Measurements from ENCODE around the gene PEX11G. TPM values are rescaled to one million over a fixed set of nuclear protein-coding genes. Genes with fewer than 3 reads are reported as not detected.

The PEX11G gene
- total and polyA plus RNA-seq, 2 of the 8 experiments (the other 6 are each of a cell fraction or from before 2014, with no cell fraction given), result 2.1 to 4.3 TPM

DNA sequence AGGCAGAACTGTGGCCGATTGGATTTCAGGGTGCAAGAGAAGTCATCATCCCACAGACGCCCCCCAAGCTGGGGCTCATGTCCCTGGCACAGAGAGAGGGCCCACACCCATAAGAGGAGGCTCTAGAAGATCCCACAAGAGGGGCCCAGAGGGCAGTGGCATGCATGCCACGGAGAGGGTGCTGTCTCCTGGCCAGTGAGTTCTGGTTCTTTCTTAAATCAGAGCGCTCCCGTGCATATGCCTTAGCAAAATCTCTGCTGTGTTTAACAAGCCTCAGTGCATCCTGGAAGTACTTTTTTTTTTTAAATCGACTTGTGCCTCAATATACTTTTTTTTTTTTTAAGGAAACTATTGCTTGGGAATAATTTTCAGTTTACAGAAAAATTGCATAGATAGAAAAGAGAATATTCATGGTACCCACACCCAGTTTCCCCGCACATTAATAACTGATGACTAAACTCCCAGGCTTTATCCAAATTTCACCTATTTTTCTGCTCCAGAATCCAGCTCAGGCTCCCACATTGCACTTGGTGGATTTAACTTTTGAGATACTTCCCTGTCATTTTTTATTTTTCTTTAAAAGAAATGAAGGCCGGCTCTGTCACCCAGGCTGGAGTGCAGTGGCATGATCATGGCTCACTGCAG lies 59.1 kb downstream of the PEX11G start:
- Histone ChIP-seq H4K5ac (ENCODE audit: insufficient read length, low read depth, low read length) (no peak overlapping the region), H3K9ac (replicated peaks in 1 of 4; ENCODE audit: extremely low read depth in 1 of 4, low read depth in 3 of 4, low read length in 3 of 4) (no peak overlapping the region), H2BK120ac (replicated peaks; ENCODE audit: low read depth, low read length) (no peak overlapping the region), H3K4me1 (replicated peaks in 1 of 4; ENCODE audit: control insufficient read depth in 3 of 4, insufficient read depth in 4 of 4, low read length in 3 of 4) (no peaks in the 10 kb centered on the region), H3K36me3 (ENCODE audit: control insufficient read depth in 2 of 4, insufficient read depth in 4 of 4, low read length in 3 of 4) (no peaks in the 10 kb centered on the region), H4K8ac (ENCODE audit: extremely low read depth, insufficient read depth, low read length) (no peak overlapping the region), H2BK5ac (ENCODE audit: low read depth, low read length) (no peak overlapping the region), H2AK5ac (ENCODE audit: low read depth, low read length) (no peak overlapping the region), H3K4me2 (ENCODE audit: insufficient read depth in 1 of 2, low read depth in 2 of 2, low read length in 2 of 2) (no peak overlapping the region), H4K91ac (replicated peaks; ENCODE audit: insufficient read length, low read length) (no peak overlapping the region), H2BK15ac (ENCODE audit: low read length) (no peak overlapping the region), H2BK20ac (ENCODE audit: low read length) (no peak overlapping the region), H3K14ac (ENCODE audit: insufficient read length) (no peak overlapping the region), H3K23me2 (ENCODE audit: low read depth, low read length) (no peaks in the 10 kb centered on the region), H3K18ac (ENCODE audit: extremely low read depth, low read length) (no peak overlapping the region), H4K20me1 (replicated peaks in 1 of 2; ENCODE audit: control insufficient read depth in 1 of 2, insufficient read depth in 2 of 2, low read length in 2 of 2) (peaks cover 0 to 4% of the 10 kb centered on the region in 2 experiments), H3K79me2 (ENCODE audit: control insufficient read depth in 1 of 2, insufficient read depth in 2 of 2, low read length in 2 of 2) (no peaks in the 10 kb centered on the region), H3K4me3 (ENCODE audit: extremely low read depth in 1 of 4, insufficient read depth in 2 of 4, low read depth in 3 of 4, low read length in 4 of 4) (no peak overlapping the region), H3K4ac (replicated peaks; ENCODE audit: insufficient read length, low read depth, low read length) (no peak overlapping the region), H3K79me1 (ENCODE audit: low read depth, low read length) (peaks cover 2% of the 10 kb centered on the region), H3K9me3 (ENCODE audit: insufficient read depth in 2 of 2, low read depth in 1 of 2, low read length in 1 of 2) (no peaks in the 10 kb centered on the region), H3K23ac (ENCODE audit: insufficient read length) (no peak overlapping the region), H3K27me3 (replicated peaks in 1 of 4; ENCODE audit: control insufficient read depth in 3 of 4, extremely low read depth in 1 of 4, insufficient read depth in 3 of 4, low read length in 3 of 4) (no peaks in the 10 kb centered on the region), H2AFZ (ENCODE audit: low read length) (no peak overlapping the region), H3K56ac (replicated peaks; ENCODE audit: insufficient read length, low read depth, low read length) (no peak overlapping the region), H2BK12ac (ENCODE audit: low read depth, low read length) (no peak overlapping the region), H3K27ac (ENCODE audit: low read depth, low read length) (no peak overlapping the region)
- CTCF ChIA-PET (ENCODE audit: partially characterized antibody), result interaction anchor here (0.7 to 1.3 kb wide), 3 partner anchors 76 to 283 kb away, joined by 3 to 4 read pairs (median 4); no protein-coding TSS in a partner anchor
- no peak for DNase-seq (ENCODE audit: low read depth in 1 of 2, low spot score in 2 of 2)
- POLR2A ChIA-PET (ENCODE audit: partially characterized antibody), result no interaction called here
- 78% methylated on average over 8 of the region's 8 CpGs; no CpG with 5 or more reads in 1 of the 2 experiments for WGBS, 2 experiments (ENCODE audit: extremely low coverage in 1 of 2, insufficient coverage in 1 of 2, insufficient read length in 1 of 2, insufficient replicate concordance in 2 of 2, low coverage in 1 of 2, low lambda C conversion rate in 2 of 2, missing lambda C conversion rate in 1 of 2)
- FAIRE-seq, result no peak
- no peak for TF ChIP-seq HDAC2 (IDR thresholded peaks at IDR 0.05; ENCODE audit: borderline replicate concordance in 1 of 2, low read depth in 2 of 2, low read length in 2 of 2)
- TF ChIP-seq TCF12 (IDR thresholded peaks at IDR 0.05; ENCODE audit: low read depth, low read length), result no peak
- TF ChIP-seq SIN3A (conservative IDR thresholded peaks at IDR 0.05 in 1 of 2, IDR thresholded peaks at IDR 0.05 in 1 of 2; ENCODE audit: low read depth in 1 of 2, low read length in 2 of 2), result no peak
- no peak for TF ChIP-seq CTBP2 (IDR thresholded peaks at IDR 0.05; ENCODE audit: borderline replicate concordance, insufficient read depth, insufficient read length, low read length)
- TF ChIP-seq CREB1 (IDR thresholded peaks at IDR 0.05), result no peak
- no peak for TF ChIP-seq CHD1 (IDR thresholded peaks at IDR 0.05; ENCODE audit: low read depth, low read length)
- TF ChIP-seq E2F6 (IDR thresholded peaks at IDR 0.05), result no peak
- TF ChIP-seq SP2 (IDR thresholded peaks at IDR 0.05; ENCODE audit: low read length), result no peak
- TF ChIP-seq KDM1A (IDR thresholded peaks at IDR 0.05; ENCODE audit: borderline replicate concordance, low read length), result no peak
- TF ChIP-seq SRF (IDR thresholded peaks at IDR 0.05; ENCODE audit: low read depth, low read length), result no peak
- no peak for TF ChIP-seq POLR2AphosphoS5 (IDR thresholded peaks at IDR 0.05; ENCODE audit: low read depth, low read length)
- TF ChIP-seq, protein P1, sequence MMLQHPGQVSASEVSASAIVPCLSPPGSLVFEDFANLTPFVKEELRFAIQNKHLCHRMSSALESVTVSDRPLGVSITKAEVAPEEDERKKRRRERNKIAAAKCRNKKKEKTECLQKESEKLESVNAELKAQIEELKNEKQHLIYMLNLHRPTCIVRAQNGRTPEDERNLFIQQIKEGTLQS (IDR thresholded peaks at IDR 0.05; ENCODE audit: insufficient read depth, low read depth, low read length), result no peak
